ENCODE data around the gene ANKRD44. TPM values are rescaled to one million over a fixed set of nuclear protein-coding genes. Genes with fewer than 3 reads are reported as not detected.

Gene ANKRD44
- polyA plus RNA-seq, 2 of the 4 experiments (the other 2 are of a cell fraction), result 0.97 to 5.9 TPM

DNA sequence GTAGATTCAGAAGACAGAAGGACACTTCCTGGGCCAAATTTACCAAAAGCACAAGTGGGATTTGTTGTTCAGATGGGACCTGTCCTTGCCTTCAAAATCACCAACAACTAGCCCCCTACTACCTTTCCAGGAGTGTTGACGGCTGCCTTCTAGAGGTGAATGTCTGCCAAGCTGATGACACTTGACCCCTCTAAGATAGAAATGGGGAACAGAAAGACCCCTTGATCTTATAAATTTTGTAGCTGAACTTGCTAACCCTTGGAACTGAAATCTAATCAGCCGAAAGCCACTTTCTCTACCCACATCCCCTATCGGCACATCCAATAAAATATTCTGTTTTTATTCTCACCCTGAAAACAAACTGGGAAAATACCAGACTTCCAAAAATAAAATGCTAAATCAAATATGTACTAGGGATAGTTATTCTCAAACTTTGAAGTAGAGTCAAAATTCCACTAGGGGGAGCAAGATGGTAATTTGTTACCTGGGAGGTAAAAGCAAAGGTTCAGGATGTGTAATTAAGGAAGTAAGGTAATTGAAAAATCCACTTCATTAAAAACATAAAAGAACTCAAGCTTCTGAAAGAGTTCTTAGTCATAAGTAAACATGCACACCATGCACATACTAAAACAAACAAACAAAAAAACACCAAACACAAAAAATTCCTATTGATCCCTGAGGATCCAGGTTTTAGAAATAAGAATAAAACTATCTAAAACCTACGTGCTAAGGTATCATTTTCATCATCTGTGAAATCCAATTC lies 119.2 kb downstream of the ANKRD44 start:
- Histone ChIP-seq H3K4me1 (no peaks in the 10 kb centered on the region), H3K4me3 (no peak overlapping the region), H3K4me2 (no peak overlapping the region), H3K27ac (no peak overlapping the region), H3K9me3 (no peaks in the 10 kb centered on the region)
- TF ChIP-seq SMC3 (IDR thresholded peaks at IDR 0.05) (peak; percentile 91), RAD21 (conservative IDR thresholded peaks at IDR 0.05 in 1 of 2, IDR thresholded peaks at IDR 0.05 in 1 of 2) (peak; percentile 83), MAZ (IDR thresholded peaks at IDR 0.05; ENCODE audit: borderline replicate concordance, low read depth, low read length) (no peak)
- TF ChIP-seq, protein P1, sequence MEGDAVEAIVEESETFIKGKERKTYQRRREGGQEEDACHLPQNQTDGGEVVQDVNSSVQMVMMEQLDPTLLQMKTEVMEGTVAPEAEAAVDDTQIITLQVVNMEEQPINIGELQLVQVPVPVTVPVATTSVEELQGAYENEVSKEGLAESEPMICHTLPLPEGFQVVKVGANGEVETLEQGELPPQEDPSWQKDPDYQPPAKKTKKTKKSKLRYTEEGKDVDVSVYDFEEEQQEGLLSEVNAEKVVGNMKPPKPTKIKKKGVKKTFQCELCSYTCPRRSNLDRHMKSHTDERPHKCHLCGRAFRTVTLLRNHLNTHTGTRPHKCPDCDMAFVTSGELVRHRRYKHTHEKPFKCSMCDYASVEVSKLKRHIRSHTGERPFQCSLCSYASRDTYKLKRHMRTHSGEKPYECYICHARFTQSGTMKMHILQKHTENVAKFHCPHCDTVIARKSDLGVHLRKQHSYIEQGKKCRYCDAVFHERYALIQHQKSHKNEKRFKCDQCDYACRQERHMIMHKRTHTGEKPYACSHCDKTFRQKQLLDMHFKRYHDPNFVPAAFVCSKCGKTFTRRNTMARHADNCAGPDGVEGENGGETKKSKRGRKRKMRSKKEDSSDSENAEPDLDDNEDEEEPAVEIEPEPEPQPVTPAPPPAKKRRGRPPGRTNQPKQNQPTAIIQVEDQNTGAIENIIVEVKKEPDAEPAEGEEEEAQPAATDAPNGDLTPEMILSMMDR (IDR thresholded peaks at IDR 0.05), result peak; percentile 86
- WGBS (ENCODE audit: missing lambda C conversion rate), result 1% methylated on average over 4 of the region's 4 CpGs
- POLR2A ChIA-PET, result no interaction called here
- DNase-seq (ENCODE audit: low read depth in 1 of 2, low spot score in 1 of 2) (peak; percentile 38 to 44), FAIRE-seq (no peak), ATAC-seq (peak in 1 of 2 experiments; percentile 78; a peak in 4 of 6 replicates)
- CTCF ChIA-PET, result interaction anchor here (0.8 to 3.5 kb wide), 36 partner anchors 10 to 193 kb away, joined by 3 to 43 read pairs (median 4); partner anchors contain the start of gene ANKRD44

GRCh38 chr2:197190100-197190432 lies 120.5 kb downstream of the ANKRD44 start:
- H3K4me2 ChIP-seq, result no peak overlapping the region
- H3K4me1 ChIP-seq, result no peaks in the 10 kb centered on the region
- ATAC-seq, result no peak
- no peaks in the 10 kb centered on the region for H3K9me3 ChIP-seq
- FAIRE-seq, result no peak
- POLR2A ChIA-PET, result no interaction called here
- WGBS (ENCODE audit: missing lambda C conversion rate), result 45% methylated on average over 3 of the region's 3 CpGs
- CTCF ChIA-PET, result interaction anchor here (0.5 to 3.5 kb wide), 11 partner anchors 11 to 188 kb away, joined by 3 to 43 read pairs (median 8); partner anchors contain the start of gene ANKRD44
- no peak for DNase-seq (ENCODE audit: low read depth in 1 of 2, low spot score in 1 of 2)
- no peak for TF ChIP-seq CHD4 (IDR thresholded peaks at IDR 0.05; ENCODE audit: borderline replicate concordance)
- no peak overlapping the region for H3K27ac ChIP-seq
- H3K4me3 ChIP-seq, result no peak overlapping the region

DNA sequence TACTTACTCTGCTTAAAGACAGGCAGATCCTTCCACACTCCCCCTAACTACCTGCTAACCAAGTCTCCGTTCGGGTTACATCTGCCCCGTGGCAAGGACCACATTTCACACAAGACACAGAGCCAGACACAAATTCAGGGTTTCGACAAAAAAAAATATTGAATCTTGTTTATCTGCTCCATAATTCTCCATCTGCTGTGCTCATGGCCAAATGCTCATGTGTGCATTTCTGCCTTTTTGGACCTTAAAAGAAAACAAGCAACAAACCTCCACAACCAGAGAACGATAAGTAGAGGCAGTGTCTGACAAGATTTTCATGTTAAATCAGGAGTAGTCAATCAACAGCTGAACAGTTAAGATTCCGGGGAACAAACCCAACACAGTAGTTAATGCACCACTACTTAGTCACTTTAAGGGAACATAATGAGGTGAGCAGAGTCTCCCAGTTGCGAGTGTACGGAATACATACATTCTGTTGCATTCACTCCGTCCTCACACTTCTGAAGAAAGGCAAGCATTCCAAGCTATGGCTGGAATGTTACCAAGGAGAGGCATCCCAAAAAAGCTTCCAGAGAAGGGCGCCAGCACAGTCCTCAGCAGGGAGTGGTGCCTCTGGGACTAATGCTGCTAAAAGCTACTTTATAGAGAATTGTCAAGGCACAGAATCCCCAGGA lies 121.0 kb downstream of the ANKRD44 start:
- H3K4me2 ChIP-seq, result no peak overlapping the region
- no peaks in the 10 kb centered on the region for H3K9me3 ChIP-seq
- H3K4me1 ChIP-seq, result no peaks in the 10 kb centered on the region
- H3K27ac ChIP-seq, result no peak overlapping the region
- H3K4me3 ChIP-seq, result no peak overlapping the region
- POLR2A ChIA-PET, result no interaction called here
- 69% methylated on average over 10 of the region's 10 CpGs for WGBS (ENCODE audit: missing lambda C conversion rate)
- no peak for DNase-seq (ENCODE audit: low read depth in 1 of 2, low spot score in 1 of 2)
- no peak for ATAC-seq
- no peak for FAIRE-seq
- CTCF ChIA-PET, result interaction anchor here (0.8 to 3.5 kb wide), 5 partner anchors 20 to 189 kb away, joined by 3 to 43 read pairs (median 9); partner anchors contain the start of gene ANKRD44
- TF ChIP-seq TP53 (CRISPR knock-in tag; IDR thresholded peaks at IDR 0.05), result no peak
- no peak for TF ChIP-seq FOSL2 (IDR thresholded peaks at IDR 0.05)
- TF ChIP-seq FOSL2 (CRISPR knock-in tag; IDR thresholded peaks at IDR 0.05), result no peak
- TF ChIP-seq POLR2AphosphoS2 (conservative IDR thresholded peaks at IDR 0.05; ENCODE audit: low read length), result no peak
- TF ChIP-seq CEBPB (IDR thresholded peaks at IDR 0.05), result no peak
- TF ChIP-seq NR3C1 (IDR thresholded peaks at IDR 0.05), result no peak
- TF ChIP-seq MAX (IDR thresholded peaks at IDR 0.05), result no peak
- no peak for TF ChIP-seq KDM1A (IDR thresholded peaks at IDR 0.05; ENCODE audit: low read depth)
- TF ChIP-seq CBX2 (IDR thresholded peaks at IDR 0.05; ENCODE audit: borderline replicate concordance, low read depth), result no peak
- no peak for TF ChIP-seq NFE2L2 (conservative IDR thresholded peaks at IDR 0.05; ENCODE audit: low read length)
- TF ChIP-seq, protein P2, sequence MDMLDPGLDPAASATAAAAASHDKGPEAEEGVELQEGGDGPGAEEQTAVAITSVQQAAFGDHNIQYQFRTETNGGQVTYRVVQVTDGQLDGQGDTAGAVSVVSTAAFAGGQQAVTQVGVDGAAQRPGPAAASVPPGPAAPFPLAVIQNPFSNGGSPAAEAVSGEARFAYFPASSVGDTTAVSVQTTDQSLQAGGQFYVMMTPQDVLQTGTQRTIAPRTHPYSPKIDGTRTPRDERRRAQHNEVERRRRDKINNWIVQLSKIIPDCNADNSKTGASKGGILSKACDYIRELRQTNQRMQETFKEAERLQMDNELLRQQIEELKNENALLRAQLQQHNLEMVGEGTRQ (IDR thresholded peaks at IDR 0.05), result no peak
- TF ChIP-seq, protein P3, sequence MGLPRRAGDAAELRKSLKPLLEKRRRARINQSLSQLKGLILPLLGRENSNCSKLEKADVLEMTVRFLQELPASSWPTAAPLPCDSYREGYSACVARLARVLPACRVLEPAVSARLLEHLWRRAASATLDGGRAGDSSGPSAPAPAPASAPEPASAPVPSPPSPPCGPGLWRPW (IDR thresholded peaks at IDR 0.05), result no peak
- TF ChIP-seq HOXB5 (CRISPR knock-in tag; IDR thresholded peaks at IDR 0.05), result no peak
- TF ChIP-seq, protein P4, sequence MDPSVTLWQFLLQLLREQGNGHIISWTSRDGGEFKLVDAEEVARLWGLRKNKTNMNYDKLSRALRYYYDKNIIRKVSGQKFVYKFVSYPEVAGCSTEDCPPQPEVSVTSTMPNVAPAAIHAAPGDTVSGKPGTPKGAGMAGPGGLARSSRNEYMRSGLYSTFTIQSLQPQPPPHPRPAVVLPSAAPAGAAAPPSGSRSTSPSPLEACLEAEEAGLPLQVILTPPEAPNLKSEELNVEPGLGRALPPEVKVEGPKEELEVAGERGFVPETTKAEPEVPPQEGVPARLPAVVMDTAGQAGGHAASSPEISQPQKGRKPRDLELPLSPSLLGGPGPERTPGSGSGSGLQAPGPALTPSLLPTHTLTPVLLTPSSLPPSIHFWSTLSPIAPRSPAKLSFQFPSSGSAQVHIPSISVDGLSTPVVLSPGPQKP (IDR thresholded peaks at IDR 0.05; ENCODE audit: low read depth, low read length), result no peak

Measured in A549 (cell line).